GM19438 (cell line): Measurements from ENCODE around the gene FAM98C.
"Not testable (repeated sequence)": the region's sequence is repeated elsewhere in the genome, so short reads cannot be mapped to it uniquely, and the experiment has no call there.

ENCODE experiments used
- ATAC-seq: cut with Tn5 transposase; IDR thresholded peaks from one replicate; pipeline ENCODE4 v1.9.1; 2021; ENCODE audit warnings: low read depth; ENCODE audit not compliant: unreplicated experiment

The FAM98C gene

GRCh38 chr19:38424272-38424671 lies 21.4 kb downstream of the FAM98C start:
- ATAC-seq, result no peak

GRCh38 chr19:38425222-38425809 lies 22.4 kb downstream of the FAM98C start:
- ATAC-seq, result no peak

GRCh38 chr19:38425810-38426466 lies 23.0 kb downstream of the FAM98C start, which contains the start of gene RASGRP4:
Gene RASGRP4, minus strand, starts transcription at chr19:38426219. Its CDS starts 128 bp downstream, at chr19:38426091.
- ATAC-seq, result no peak

GRCh38 chr19:38427035-38427677 lies 24.3 kb downstream of the FAM98C start:
- ATAC-seq, result not testable (repeated sequence)

GRCh38 chr19:38429055-38429810 lies 26.3 kb downstream of the FAM98C start:
- ATAC-seq, result no peak

- ATAC-seq, result no peak
Observed at GRCh38 chr19:38429811-38430156, 26.9 kb downstream of the FAM98C start.

GRCh38 chr19:38430931-38431330 lies 28.0 kb downstream of the FAM98C start:
- no peak for ATAC-seq

- ATAC-seq, result no peak
Observed at GRCh38 chr19:38433268-38433733, 30.4 kb downstream of the FAM98C start, which contains the start of gene RYR1. Gene RYR1, plus strand, starts transcription at chr19:38433691. Its CDS starts 139 bp downstream, at chr19:38433830.

GRCh38 chr19:38434549-38435051 lies 31.7 kb downstream of the FAM98C start:
- no peak for ATAC-seq

- no peak for ATAC-seq
Observed at GRCh38 chr19:38437295-38437694, 34.4 kb downstream of the FAM98C start.

- ATAC-seq, result no peak
Observed at GRCh38 chr19:38437917-38438316, 35.0 kb downstream of the FAM98C start.

- no peak for ATAC-seq
Observed at GRCh38 chr19:38440592-38440991, 37.7 kb downstream of the FAM98C start.

GRCh38 chr19:38441657-38442348 lies 38.9 kb downstream of the FAM98C start:
- no peak for ATAC-seq

GRCh38 chr19:38442736-38443135 lies 39.8 kb downstream of the FAM98C start:
- ATAC-seq, result no peak

- ATAC-seq, result no peak
Observed at GRCh38 chr19:38443458-38443999, 40.6 kb downstream of the FAM98C start.

GRCh38 chr19:38444026-38444425 lies 41.1 kb downstream of the FAM98C start:
- no peak for ATAC-seq

GRCh38 chr19:38445362-38445761 lies 42.5 kb downstream of the FAM98C start:
- ATAC-seq, result no peak

GRCh38 chr19:38448225-38448624 lies 45.3 kb downstream of the FAM98C start:
- ATAC-seq, result no peak

GRCh38 chr19:38449518-38449917 lies 46.6 kb downstream of the FAM98C start:
- ATAC-seq, result no peak

GRCh38 chr19:38451036-38451435 lies 48.1 kb downstream of the FAM98C start:
- no peak for ATAC-seq
